Upper lobe of left lung (tissue), 4 donors: ENCODE results near the gene PRKCA.

Source experiments
- CTCF ChIP-seq, 6 experiments: fragments of 450-650 bp in 4 of 6; fragments of 200-600 bp in 2 of 6; sonication (generic) in 2 of 6; IDR thresholded peaks; one replicate each; pipeline ENCODE4 v1.5.1; 2016 to 2019; ENCODE audit warnings: antibody characterized with exemption in 6 of 6
- POLR2A ChIP-seq, 4 donors: fragments of 450-650 bp; IDR thresholded peaks; one replicate each; pipeline ENCODE4 v1.5.1; 2016 to 2017; ENCODE audit warnings: antibody characterized with exemption in 4 of 4, mild to moderate bottlenecking in 2 of 4

- TF ChIP-seq POLR2A (IDR thresholded peaks at IDR 0.05) (no peak), CTCF (IDR thresholded peaks at IDR 0.05) (peak in 1 of 6 experiments; percentile 7)
These were observed 435.1 kb downstream of the PRKCA start for GRCh38 chr17:66737524-66737923.
